ENCODE data around the gene HECTD1.

DNA sequence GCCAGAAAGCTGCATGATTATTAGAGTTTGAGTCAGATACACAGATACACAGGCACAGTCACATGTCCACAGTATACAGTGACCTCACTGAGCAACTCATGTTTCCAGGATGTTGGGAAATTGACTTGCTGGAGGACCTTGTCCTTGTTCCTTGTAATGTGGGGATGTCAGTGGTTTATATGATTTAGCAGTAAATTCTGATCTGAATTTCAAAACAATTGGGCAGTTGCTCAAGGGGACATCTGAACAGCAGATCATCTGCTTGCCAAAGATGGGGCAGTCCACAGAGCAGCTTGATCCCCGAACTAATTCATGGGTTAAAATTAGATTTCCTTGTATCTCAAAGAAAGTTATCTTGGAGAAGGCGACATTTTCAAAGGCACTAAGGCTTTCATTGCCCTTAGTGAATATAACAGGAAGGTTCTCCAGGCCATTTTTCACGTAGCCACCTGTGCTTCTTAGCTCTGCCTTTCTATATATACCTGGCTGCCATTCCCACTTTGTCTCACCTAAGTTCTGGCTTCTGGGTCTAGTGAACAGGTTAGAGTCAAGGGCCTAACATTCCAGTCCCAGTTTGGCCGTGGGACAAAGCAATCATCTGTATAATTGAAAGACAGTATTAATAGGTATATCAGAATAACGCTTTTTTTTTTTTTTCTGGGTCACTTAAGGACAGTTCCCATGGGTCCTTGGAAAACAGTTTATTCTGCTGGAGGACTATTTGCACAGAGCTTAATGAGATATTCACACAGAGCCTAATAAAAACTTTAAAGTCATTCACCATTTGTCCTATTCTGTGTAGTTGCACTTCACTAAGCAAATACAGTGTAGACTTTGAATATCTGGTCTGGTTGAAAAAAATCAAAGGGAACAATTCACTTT, 116.5 kb downstream of the HECTD1 start:
- TF ChIP-seq, protein P1, sequence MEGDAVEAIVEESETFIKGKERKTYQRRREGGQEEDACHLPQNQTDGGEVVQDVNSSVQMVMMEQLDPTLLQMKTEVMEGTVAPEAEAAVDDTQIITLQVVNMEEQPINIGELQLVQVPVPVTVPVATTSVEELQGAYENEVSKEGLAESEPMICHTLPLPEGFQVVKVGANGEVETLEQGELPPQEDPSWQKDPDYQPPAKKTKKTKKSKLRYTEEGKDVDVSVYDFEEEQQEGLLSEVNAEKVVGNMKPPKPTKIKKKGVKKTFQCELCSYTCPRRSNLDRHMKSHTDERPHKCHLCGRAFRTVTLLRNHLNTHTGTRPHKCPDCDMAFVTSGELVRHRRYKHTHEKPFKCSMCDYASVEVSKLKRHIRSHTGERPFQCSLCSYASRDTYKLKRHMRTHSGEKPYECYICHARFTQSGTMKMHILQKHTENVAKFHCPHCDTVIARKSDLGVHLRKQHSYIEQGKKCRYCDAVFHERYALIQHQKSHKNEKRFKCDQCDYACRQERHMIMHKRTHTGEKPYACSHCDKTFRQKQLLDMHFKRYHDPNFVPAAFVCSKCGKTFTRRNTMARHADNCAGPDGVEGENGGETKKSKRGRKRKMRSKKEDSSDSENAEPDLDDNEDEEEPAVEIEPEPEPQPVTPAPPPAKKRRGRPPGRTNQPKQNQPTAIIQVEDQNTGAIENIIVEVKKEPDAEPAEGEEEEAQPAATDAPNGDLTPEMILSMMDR (tag by site-specific recombination; IDR thresholded peaks at IDR 0.05), result no peak
- TF ChIP-seq ZBTB8A (tag by site-specific recombination; IDR thresholded peaks at IDR 0.05) (no peak), ZNF341 (tag by site-specific recombination; IDR thresholded peaks at IDR 0.05; ENCODE audit: low read depth) (no peak), KLF1 (tag by site-specific recombination; IDR thresholded peaks at IDR 0.05) (no peak), ZFP41 (tag by site-specific recombination; IDR thresholded peaks at IDR 0.05; ENCODE audit: borderline replicate concordance) (no peak), ZNF121 (tag by site-specific recombination; IDR thresholded peaks at IDR 0.05) (no peak), ZNF311 (tag by site-specific recombination; IDR thresholded peaks at IDR 0.05; ENCODE audit: borderline replicate concordance) (no peak), ZNF768 (tag by site-specific recombination; IDR thresholded peaks at IDR 0.05) (no peak), ZNF629 (tag by site-specific recombination; IDR thresholded peaks at IDR 0.05) (peak; percentile 49; the same call in 1 of the 2 replicates), GLI4 (tag by site-specific recombination; IDR thresholded peaks at IDR 0.05) (no peak), HOXA7 (CRISPR knock-in tag; IDR thresholded peaks at IDR 0.05; ENCODE audit: borderline replicate concordance) (no peak), MZF1 (tag by site-specific recombination; IDR thresholded peaks at IDR 0.05; ENCODE audit: borderline replicate concordance) (no peak), ZNF274 (IDR thresholded peaks at IDR 0.05; ENCODE audit: low read length) (no peak), ZNF274 (tag by site-specific recombination; IDR thresholded peaks at IDR 0.05; ENCODE audit: borderline replicate concordance) (no peak)
- TF ChIP-seq, protein P2, sequence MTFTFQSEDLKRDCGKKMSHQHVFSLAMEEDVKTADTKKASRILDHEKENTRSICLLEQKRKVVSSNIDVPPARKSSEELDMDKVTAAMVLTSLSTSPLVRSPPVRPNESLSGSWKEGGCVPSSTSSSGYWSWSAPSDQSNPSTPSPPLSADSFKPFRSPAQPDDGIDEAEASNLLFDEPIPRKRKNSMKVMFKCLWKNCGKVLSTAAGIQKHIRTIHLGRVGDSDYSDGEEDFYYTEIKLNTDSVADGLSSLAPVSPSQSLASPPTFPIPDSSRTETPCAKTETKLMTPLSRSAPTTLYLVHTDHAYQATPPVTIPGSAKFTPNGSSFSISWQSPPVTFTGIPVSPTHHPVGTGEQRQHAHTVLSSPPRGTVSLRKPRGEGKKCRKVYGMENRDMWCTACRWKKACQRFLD (tag by site-specific recombination; IDR thresholded peaks at IDR 0.05), result no peak
